SU-DHL-6 (cell line): ENCODE measurements around the gene NKAIN4.

Source experiments
- H2AFZ ChIP-seq: fragments of 200-600 bp; sonication (generic); 2 replicates; pipeline ENCODE4 v1.6.1; 2014; ENCODE audit warnings: low read depth, mild to moderate bottlenecking, moderate library complexity, mixed read lengths, antibody characterized with exemption, low read length; ENCODE audit not compliant: severe bottlenecking
- H3F3A ChIP-seq: fragments of 200-600 bp; shearing (Covaris generic); 2 replicates; pipeline ENCODE4 v1.6.0; 2016; ENCODE audit warnings: antibody characterized with exemption, mild to moderate bottlenecking; ENCODE audit not compliant: insufficient read depth
- H3K27ac ChIP-seq: fragments of 200-600 bp; sonication (generic); 2 replicates; pipeline ENCODE4 v1.5.1; 2016; ENCODE audit warnings: low read depth, mild to moderate bottlenecking, low read length, moderate library complexity, mixed read lengths
- H3K27me3 ChIP-seq: fragments of 200-600 bp; sonication (generic), shearing (Covaris generic); 2 replicates; pipeline ENCODE4 v1.6.0; 2014; ENCODE audit warnings: mild to moderate bottlenecking, low read length
- H3K36me3 ChIP-seq: fragments of 200-600 bp; sonication (generic); 2 replicates; pipeline ENCODE4 v1.6.1; 2014; ENCODE audit warnings: mild to moderate bottlenecking, low read length, mixed read lengths
- H3K4me2 ChIP-seq: fragments of 300-600, 200-600 bp; shearing (Covaris generic), sonication (generic); 2 replicates; pipeline ENCODE4 v1.6.0; 2014; ENCODE audit warnings: low read length, low read depth, mild to moderate bottlenecking; ENCODE audit not compliant: poor library complexity, severe bottlenecking
- H3K4me3 ChIP-seq: fragments of 200-600 bp; sonication (generic); 2 replicates; pipeline ENCODE4 v1.5.1; 2014; ENCODE audit warnings: antibody characterized with exemption, low read length, mild to moderate bottlenecking, mixed read lengths; ENCODE audit not compliant: insufficient read depth, poor library complexity, severe bottlenecking
- H3K79me2 ChIP-seq: fragments of 200-600 bp; sonication (generic); 2 replicates; pipeline ENCODE4 v1.6.1; 2014; ENCODE audit warnings: mild to moderate bottlenecking, low read length, moderate library complexity; ENCODE audit not compliant: insufficient read depth
- H3K9ac ChIP-seq: fragments of 200-600 bp; sonication (generic); 2 replicates; pipeline ENCODE4 v1.7.0; 2014; ENCODE audit warnings: mild to moderate bottlenecking, low read length
- H3K9me2 ChIP-seq: fragments of 200-600 bp; sonication (generic); replicated peaks from 2 replicates; pipeline ENCODE4 v1.6.1; 2014; ENCODE audit warnings: low read length; ENCODE audit not compliant: insufficient read depth
- H3K9me3 ChIP-seq: fragments of 200-600 bp; sonication (generic); 2 replicates; pipeline ENCODE4 v1.6.1; 2014; ENCODE audit warnings: low read length, mixed read lengths; ENCODE audit not compliant: insufficient read depth
- H4K20me1 ChIP-seq: fragments of 200-600 bp; sonication (generic); 2 replicates; pipeline ENCODE4 v1.6.1; 2014; ENCODE audit warnings: low read depth, mild to moderate bottlenecking, antibody characterized with exemption, low read length, moderate library complexity, mixed read lengths
- CTCF ChIP-seq: fragments of 200-600 bp; sonication (generic); IDR thresholded peaks from one replicate; pipeline ENCODE4 v1.5.1; 2017; ENCODE audit warnings: antibody characterized with exemption, mild to moderate bottlenecking, low read length, moderate library complexity; ENCODE audit not compliant: insufficient read depth, poor library complexity, severe bottlenecking
- EZH2phosphoT487 ChIP-seq: fragments of 200-600 bp; sonication (generic), shearing (Covaris generic); conservative IDR thresholded peaks from 2 replicates; pipeline ENCODE4 v1.6.1; 2018; ENCODE audit warnings: mild to moderate bottlenecking, antibody characterized with exemption, low read length, moderate library complexity, mixed read lengths

Gene NKAIN4

GRCh38 chr20:63298731-63299312 lies 44.6 kb upstream of the NKAIN4 start:
- H3K9me2 ChIP-seq, result no peaks in the 10 kb centered on the region
- no peaks in the 10 kb centered on the region for H3F3A ChIP-seq
- no peak overlapping the region for H2AFZ ChIP-seq
- no peaks in the 10 kb centered on the region for H3K9me3 ChIP-seq
- no peaks in the 10 kb centered on the region for H3K79me2 ChIP-seq
- H3K27ac ChIP-seq, result no peak overlapping the region
- H3K9ac ChIP-seq, result no peak overlapping the region
- no peaks in the 10 kb centered on the region for H4K20me1 ChIP-seq
- TF ChIP-seq CTCF (no peak), EZH2phosphoT487 (no peak)
- no peak overlapping the region for H3K4me3 ChIP-seq
- H3K27me3 ChIP-seq, result no peaks in the 10 kb centered on the region
- no peak overlapping the region for H3K4me2 ChIP-seq
- no peaks in the 10 kb centered on the region for H3K36me3 ChIP-seq

- Histone ChIP-seq H3K4me2 (no peak overlapping the region), H3K27ac (no peak overlapping the region), H3K9me3 (no peaks in the 10 kb centered on the region), H3K9ac (no peak overlapping the region), H2AFZ (no peak overlapping the region), H3K36me3 (no peaks in the 10 kb centered on the region), H3K27me3 (no peaks in the 10 kb centered on the region), H3K4me3 (no peak overlapping the region), H4K20me1 (no peaks in the 10 kb centered on the region), H3F3A (no peaks in the 10 kb centered on the region), H3K79me2 (no peaks in the 10 kb centered on the region), H3K9me2 (no peaks in the 10 kb centered on the region)
- TF ChIP-seq CTCF (no peak), EZH2phosphoT487 (no peak)
Observed at GRCh38 chr20:63297796-63298572, 43.7 kb upstream of the NKAIN4 start.

- Histone ChIP-seq H3K36me3 (no peaks in the 10 kb centered on the region), H3K9me3 (no peaks in the 10 kb centered on the region), H3F3A (no peaks in the 10 kb centered on the region), H3K9ac (no peak overlapping the region), H3K27me3 (no peaks in the 10 kb centered on the region), H3K4me3 (no peak overlapping the region), H3K4me2 (no peak overlapping the region), H3K79me2 (no peaks in the 10 kb centered on the region), H3K27ac (no peak overlapping the region), H2AFZ (no peak overlapping the region), H4K20me1 (no peaks in the 10 kb centered on the region), H3K9me2 (no peaks in the 10 kb centered on the region)
- TF ChIP-seq CTCF (no peak), EZH2phosphoT487 (no peak)
Observed at GRCh38 chr20:63297371-63297781, 43.1 kb upstream of the NKAIN4 start.
